Measurements from ENCODE around the gene CLCN4.

CLCN4 gene

GRCh38 chrX:10126044-10126443, 30.7 kb upstream of the CLCN4 start:
- TF ChIP-seq, protein P1, sequence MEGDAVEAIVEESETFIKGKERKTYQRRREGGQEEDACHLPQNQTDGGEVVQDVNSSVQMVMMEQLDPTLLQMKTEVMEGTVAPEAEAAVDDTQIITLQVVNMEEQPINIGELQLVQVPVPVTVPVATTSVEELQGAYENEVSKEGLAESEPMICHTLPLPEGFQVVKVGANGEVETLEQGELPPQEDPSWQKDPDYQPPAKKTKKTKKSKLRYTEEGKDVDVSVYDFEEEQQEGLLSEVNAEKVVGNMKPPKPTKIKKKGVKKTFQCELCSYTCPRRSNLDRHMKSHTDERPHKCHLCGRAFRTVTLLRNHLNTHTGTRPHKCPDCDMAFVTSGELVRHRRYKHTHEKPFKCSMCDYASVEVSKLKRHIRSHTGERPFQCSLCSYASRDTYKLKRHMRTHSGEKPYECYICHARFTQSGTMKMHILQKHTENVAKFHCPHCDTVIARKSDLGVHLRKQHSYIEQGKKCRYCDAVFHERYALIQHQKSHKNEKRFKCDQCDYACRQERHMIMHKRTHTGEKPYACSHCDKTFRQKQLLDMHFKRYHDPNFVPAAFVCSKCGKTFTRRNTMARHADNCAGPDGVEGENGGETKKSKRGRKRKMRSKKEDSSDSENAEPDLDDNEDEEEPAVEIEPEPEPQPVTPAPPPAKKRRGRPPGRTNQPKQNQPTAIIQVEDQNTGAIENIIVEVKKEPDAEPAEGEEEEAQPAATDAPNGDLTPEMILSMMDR (IDR thresholded peaks at IDR 0.05; ENCODE audit: low read depth, low read length, missing control alignments), result no peak
- no peak for DNase-seq (ENCODE audit: extremely low read depth, low read depth)
- H3K4me3 ChIP-seq (replicated peaks; ENCODE audit: low read depth, low read length), result no peak overlapping the region

DNA sequence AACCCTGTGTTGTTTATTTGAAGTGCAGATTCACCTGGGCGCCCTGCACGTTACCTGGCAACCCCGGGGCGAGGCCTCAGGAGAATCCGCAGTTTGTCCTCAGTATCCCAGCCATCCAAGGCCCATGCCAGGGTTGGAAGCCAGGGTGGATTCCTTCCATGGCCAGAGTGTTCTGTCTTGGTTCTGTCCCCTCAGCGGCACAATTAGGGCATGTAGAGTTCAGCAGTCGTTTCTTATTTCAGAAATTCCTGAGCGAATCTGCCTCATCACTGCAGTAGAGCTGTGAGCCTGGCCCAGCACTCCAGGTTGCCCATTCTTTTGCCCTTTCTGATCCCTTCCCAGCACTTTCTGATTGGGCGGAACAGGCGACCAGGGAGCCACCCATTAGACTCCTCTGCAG, 29.9 kb upstream of the CLCN4 start:
- no peak overlapping the region for H3K4me3 ChIP-seq (replicated peaks; ENCODE audit: low read depth, low read length)
- DNase-seq (ENCODE audit: extremely low read depth, low read depth), result no peak
- TF ChIP-seq, protein P1 (IDR thresholded peaks at IDR 0.05; ENCODE audit: low read depth, low read length, missing control alignments), result no peak

DNA sequence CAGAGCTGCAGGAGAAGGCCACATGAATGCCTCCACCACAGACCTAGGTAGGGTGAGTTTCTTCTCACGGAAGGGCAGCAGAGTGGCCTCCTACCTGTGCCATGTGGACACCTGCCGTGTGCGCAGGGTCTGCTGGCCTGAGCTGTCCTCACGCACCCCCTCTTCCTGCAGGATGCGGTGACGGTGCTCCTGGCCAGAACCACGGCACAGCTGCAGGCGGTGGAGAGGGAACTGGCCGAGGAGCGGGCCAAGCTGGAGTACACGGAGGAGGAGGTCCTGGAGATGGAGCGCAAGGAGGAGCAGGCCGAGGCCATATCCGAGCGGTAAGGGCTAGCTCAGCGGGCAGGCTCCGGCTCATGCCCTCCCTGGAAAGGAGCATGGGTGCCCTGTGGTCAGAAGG, 28.4 kb upstream of the CLCN4 start:
- no peak overlapping the region for H3K4me3 ChIP-seq (replicated peaks; ENCODE audit: low read depth, low read length)
- TF ChIP-seq, protein P1 (IDR thresholded peaks at IDR 0.05; ENCODE audit: low read depth, low read length, missing control alignments), result no peak
- DNase-seq (ENCODE audit: extremely low read depth, low read depth), result no peak

DNA sequence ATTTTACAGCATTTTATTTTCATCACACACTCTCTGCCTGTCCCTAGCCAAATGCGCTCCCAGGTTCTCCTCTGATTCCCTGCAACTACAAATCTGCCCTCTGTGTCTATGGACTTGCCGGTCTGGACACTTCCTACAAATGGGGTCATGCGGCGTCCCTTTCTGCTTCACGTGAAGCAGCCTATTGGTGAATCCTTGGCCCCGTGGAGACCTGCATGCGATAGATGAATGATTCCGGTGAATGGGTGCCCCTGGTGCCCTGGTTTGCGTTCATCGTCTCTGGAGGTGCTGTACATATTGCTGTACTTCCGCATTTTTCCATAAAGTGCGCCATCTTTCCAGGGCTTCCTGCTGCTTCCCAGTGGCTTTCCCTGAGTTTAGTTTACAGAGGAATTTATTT, 27.5 kb upstream of the CLCN4 start:
- no peak for DNase-seq (ENCODE audit: extremely low read depth, low read depth)
- H3K4me3 ChIP-seq (replicated peaks; ENCODE audit: low read depth, low read length), result no peak overlapping the region
- TF ChIP-seq, protein P1 (IDR thresholded peaks at IDR 0.05; ENCODE audit: low read depth, low read length, missing control alignments), result no peak

DNA sequence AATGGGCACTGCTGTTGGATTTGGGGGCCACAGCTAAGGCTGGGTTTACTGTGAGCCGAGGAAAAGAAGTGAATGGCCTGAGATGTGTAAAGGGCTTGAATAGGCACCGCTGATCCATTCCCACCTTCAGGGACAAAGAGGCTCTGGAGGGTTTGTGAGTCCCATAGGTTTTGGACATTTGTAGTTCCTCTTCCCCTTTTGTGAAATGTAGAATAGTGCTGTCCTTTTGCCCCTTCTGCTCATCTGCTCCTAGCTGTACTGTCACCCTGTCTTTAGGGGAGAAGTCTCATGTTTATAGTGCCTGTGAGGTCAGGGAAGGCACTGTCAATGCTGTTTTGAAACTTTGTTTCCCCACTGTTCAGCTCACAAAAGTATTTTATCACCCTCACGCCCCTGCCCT, 26.4 kb upstream of the CLCN4 start:
- DNase-seq (ENCODE audit: extremely low read depth, low read depth), result no peak
- TF ChIP-seq, protein P1 (IDR thresholded peaks at IDR 0.05; ENCODE audit: low read depth, low read length, missing control alignments), result no peak
- no peak overlapping the region for H3K4me3 ChIP-seq (replicated peaks; ENCODE audit: low read depth, low read length)

- H3K4me3 ChIP-seq (replicated peaks; ENCODE audit: low read depth, low read length), result no peak overlapping the region
- no peak for DNase-seq (ENCODE audit: extremely low read depth, low read depth)
- TF ChIP-seq, protein P1 (IDR thresholded peaks at IDR 0.05; ENCODE audit: low read depth, low read length, missing control alignments), result no peak
Measured at GRCh38 chrX:10133980-10134676, 22.6 kb upstream of the CLCN4 start.

DNA sequence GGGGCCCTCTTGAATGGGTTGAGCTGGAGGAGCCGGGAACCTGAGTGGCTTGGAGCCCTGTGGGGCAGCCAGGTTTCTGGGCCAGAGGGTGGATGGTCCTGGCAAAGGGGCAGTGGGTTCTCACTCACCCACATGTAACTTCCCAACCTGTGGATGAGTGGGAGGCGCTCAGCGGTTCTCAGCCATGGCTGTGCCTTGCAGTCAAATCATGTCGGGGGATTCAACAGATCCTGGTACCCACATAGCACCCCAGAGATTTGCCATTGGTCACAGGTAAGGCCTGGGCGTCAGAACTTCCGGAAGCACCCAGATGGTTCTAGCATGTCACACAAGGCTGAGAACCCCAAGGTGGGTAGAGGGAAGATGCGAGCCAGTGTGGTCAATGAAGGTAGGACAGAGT, 21.9 kb upstream of the CLCN4 start:
- no peak overlapping the region for H3K4me3 ChIP-seq (replicated peaks; ENCODE audit: low read depth, low read length)
- no peak for DNase-seq (ENCODE audit: extremely low read depth, low read depth)
- TF ChIP-seq, protein P1 (IDR thresholded peaks at IDR 0.05; ENCODE audit: low read depth, low read length, missing control alignments), result no peak

All from HFF-Myc (cell line).